ENCODE measurements around the gene S100A7. TPM values are rescaled to one million over a fixed set of nuclear protein-coding genes. Genes with fewer than 3 reads are reported as not detected.

S100A7 gene
- total RNA-seq = 10 to 100 TPM; 12.2 to 46.8 (median 31.3) TPM

DNA sequence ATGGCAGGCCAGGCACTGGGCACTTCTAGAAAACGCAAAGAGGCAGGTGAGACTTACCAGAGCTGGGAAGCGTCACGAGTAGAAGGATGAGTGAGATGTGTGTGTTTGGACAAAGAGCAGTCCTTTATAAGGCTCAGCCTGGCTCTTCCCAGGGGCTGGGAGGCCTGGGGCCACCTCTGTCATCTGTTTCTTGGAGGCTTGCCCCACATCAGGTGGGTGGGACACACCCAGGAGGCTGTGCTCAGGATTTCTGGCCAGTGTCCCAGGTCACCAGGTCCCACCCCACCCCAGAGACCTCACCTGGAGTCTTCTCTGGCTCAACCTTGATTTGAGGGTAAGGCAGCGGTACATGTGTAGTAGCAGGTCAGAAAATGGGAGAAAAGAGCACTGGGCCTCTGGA is at the start of gene S100A7:
Gene S100A7, minus strand, starts transcription at position 101 of the 400 bp plus-strand sequence. CDS start 1,638 bp downstream, outside the sequence.
- WGBS, 2 donors = 82 to 83% methylated on average over 4 of the region's 4 CpGs
- no peak for TF ChIP-seq POLR2A (IDR thresholded peaks at IDR 0.05)
- TF ChIP-seq, protein P1, sequence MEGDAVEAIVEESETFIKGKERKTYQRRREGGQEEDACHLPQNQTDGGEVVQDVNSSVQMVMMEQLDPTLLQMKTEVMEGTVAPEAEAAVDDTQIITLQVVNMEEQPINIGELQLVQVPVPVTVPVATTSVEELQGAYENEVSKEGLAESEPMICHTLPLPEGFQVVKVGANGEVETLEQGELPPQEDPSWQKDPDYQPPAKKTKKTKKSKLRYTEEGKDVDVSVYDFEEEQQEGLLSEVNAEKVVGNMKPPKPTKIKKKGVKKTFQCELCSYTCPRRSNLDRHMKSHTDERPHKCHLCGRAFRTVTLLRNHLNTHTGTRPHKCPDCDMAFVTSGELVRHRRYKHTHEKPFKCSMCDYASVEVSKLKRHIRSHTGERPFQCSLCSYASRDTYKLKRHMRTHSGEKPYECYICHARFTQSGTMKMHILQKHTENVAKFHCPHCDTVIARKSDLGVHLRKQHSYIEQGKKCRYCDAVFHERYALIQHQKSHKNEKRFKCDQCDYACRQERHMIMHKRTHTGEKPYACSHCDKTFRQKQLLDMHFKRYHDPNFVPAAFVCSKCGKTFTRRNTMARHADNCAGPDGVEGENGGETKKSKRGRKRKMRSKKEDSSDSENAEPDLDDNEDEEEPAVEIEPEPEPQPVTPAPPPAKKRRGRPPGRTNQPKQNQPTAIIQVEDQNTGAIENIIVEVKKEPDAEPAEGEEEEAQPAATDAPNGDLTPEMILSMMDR (IDR thresholded peaks at IDR 0.05) = no peak
- no peak for DNase-seq (ENCODE audit: low spot score in 2 of 2)
- H3K4me3 ChIP-seq (ENCODE audit: low read depth, poor library complexity, severe bottlenecking) = no peak within 1 kb of the TSS
- intact Hi-C loops (cut with DNase I; ENCODE audit: low total_unique reads) = no loop called here

DNA sequence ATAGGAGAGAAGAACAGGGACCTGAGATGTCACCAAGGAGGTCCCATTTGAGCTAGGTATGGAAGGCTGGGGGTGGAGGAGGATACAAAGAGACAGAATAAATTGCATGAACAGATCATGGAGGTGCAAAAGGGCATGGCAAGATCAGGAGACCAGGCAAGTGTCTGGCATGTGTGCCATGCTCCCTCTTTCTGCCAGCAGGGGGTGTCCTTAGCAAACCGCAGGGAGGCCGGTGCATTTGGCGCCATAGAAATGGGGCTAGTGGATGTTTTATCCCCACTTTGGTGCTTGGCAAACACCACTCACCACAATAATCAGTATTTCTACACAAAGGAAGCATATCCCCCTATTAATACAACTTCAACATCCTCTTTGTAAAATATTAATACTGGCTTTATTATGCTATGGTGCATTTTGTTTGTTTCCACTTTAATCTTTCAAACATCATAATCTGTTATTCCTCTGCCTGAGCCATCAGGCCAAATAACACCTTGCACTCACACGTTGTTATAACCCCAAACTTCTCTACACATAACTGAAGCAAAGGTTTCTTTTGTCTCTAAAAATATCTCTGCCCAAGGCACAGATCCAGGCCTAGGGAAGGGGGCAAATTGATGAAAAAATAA is 49.4 kb upstream of the S100A7 start:
- WGBS, 2 donors = 69 to 75% methylated on average over 4 of the region's 4 CpGs
- TF ChIP-seq, protein P1 (IDR thresholded peaks at IDR 0.05) = no peak
- TF ChIP-seq POLR2A (IDR thresholded peaks at IDR 0.05) = no peak
- DNase-seq (ENCODE audit: low spot score in 2 of 2) = no peak
- H3K4me3 ChIP-seq (ENCODE audit: low read depth, poor library complexity, severe bottlenecking) = no peak overlapping the region
- intact Hi-C loops (cut with DNase I; ENCODE audit: low total_unique reads) = loop anchor here (5.0 to 10.0 kb wide), 3 partner anchors 57 to 475 kb away; partner anchors contain the start of genes RAB13 and S100A2

GRCh38 chr1:153509036-153509435 is 48.6 kb upstream of the S100A7 start:
- no peak for DNase-seq (ENCODE audit: low spot score in 2 of 2)
- TF ChIP-seq POLR2A (IDR thresholded peaks at IDR 0.05) = no peak
- TF ChIP-seq, protein P1 (IDR thresholded peaks at IDR 0.05) = no peak
- WGBS, 2 donors = 81 to 84% methylated on average over 3 of the region's 3 CpGs
- intact Hi-C loops (cut with DNase I; ENCODE audit: low total_unique reads) = no loop called here
- H3K4me3 ChIP-seq (ENCODE audit: low read depth, poor library complexity, severe bottlenecking) = no peak overlapping the region

DNA sequence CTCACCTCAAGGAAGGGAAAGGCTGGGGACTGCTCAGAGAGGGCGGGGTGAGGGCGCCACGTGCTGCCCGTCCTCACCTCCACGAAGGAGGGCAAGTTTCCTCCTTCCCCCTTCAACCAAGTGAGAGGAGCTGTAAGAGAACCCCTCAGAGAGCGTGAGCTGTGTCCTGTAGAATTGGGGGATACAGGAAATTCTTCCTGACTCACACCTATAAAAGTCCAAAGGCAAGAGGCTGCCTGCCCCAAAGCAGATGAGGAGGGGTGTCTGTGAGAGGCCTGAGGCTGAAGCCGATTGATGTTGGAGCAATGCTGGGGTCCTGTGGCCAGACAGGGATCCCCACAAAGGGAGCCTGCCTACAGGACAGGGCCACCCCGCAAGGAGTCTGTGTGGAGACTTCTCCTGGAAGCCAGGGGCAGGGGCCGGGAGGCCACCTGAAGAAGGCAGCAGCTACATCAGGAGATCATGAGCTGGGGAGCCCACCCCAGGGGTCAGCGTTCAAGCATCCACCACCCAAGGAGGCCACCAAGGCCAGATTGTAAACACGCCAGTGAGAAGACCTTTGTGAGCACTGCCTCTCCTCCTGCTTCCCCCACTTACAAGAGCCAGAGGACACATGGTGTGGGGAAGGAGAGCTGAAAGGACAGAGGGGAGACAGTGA is 47.6 kb upstream of the S100A7 start:
- 82 to 83% methylated on average over 11 of the region's 11 CpGs for WGBS, 2 donors
- intact Hi-C loops (cut with DNase I; ENCODE audit: low total_unique reads) = no loop called here
- H3K4me3 ChIP-seq (ENCODE audit: low read depth, poor library complexity, severe bottlenecking) = no peak overlapping the region
- DNase-seq (ENCODE audit: low spot score in 2 of 2) = no peak
- no peak for TF ChIP-seq POLR2A (IDR thresholded peaks at IDR 0.05)
- TF ChIP-seq, protein P1 (IDR thresholded peaks at IDR 0.05) = no peak

GRCh38 chr1:153506831-153507413 is 46.5 kb upstream of the S100A7 start:
- 27 to 30% methylated on average over 7 of the region's 7 CpGs for WGBS, 2 donors
- intact Hi-C loops (cut with DNase I; ENCODE audit: low total_unique reads) = no loop called here
- no peak overlapping the region for H3K4me3 ChIP-seq (ENCODE audit: low read depth, poor library complexity, severe bottlenecking)
- TF ChIP-seq, protein P1 (IDR thresholded peaks at IDR 0.05) = no peak
- TF ChIP-seq POLR2A (IDR thresholded peaks at IDR 0.05) = no peak
- DNase-seq (ENCODE audit: low spot score in 2 of 2) = peak; percentile 80 to 95
